H1 (cell line): ENCODE results near the gene NCL. TPM values are rescaled to one million over a fixed set of nuclear protein-coding genes. Genes with fewer than 3 reads are reported as not detected.

Experiments
- CTCF ChIA-PET: fragments of 300-600 bp; sonication (Branson Sonifier 250); formaldehyde crosslinking; loops from one replicate; lab custom pipeline; 2021; ENCODE audit not compliant: partially characterized antibody; lab: Charles Lee
- POLR2A ChIA-PET: fragments of 300-600 bp; sonication (Branson Sonifier 250); formaldehyde crosslinking; loops from one replicate; lab custom pipeline; 2021; ENCODE audit warnings: inconsistent platforms; ENCODE audit not compliant: partially characterized antibody; lab: Charles Lee
- DNase-seq, 2 experiments: peaks; one replicate each; pipeline versions ENCODE4 v3.0.0 to v3.0.0-alpha.2; 2010 to 2022; ENCODE audit warnings: low spot score in 2 of 2, low read depth in 1 of 2, mixed read lengths in 1 of 2
- FAIRE-seq: peaks from 2 replicates; lab custom pipeline; 2011; peaks lifted over from hg19 to GRCh38; lab: Jason Lieb, UNC
- H2AFZ ChIP-seq: 2 replicates; pipeline ENCODE4 v1.8.1; 2012; ENCODE audit warnings: low read length, inconsistent platforms
- H2AK5ac ChIP-seq: 2 replicates; pipeline ENCODE4 v1.6.1; 2013; ENCODE audit warnings: low read depth, low read length
- H2BK120ac ChIP-seq: replicated peaks from 2 replicates; pipeline ENCODE3; 2013; ENCODE audit warnings: low read depth, low read length, inconsistent platforms
- H2BK12ac ChIP-seq: 2 replicates; pipeline ENCODE4 v1.6.1; 2013; ENCODE audit warnings: low read depth, low read length
- H2BK15ac ChIP-seq: 2 replicates; pipeline ENCODE4 v1.6.1; 2013; ENCODE audit warnings: low read length
- H2BK20ac ChIP-seq: 2 replicates; pipeline ENCODE4 v1.6.1; 2013; ENCODE audit warnings: low read length
- H2BK5ac ChIP-seq: 2 replicates; pipeline ENCODE4 v1.6.1; 2013; ENCODE audit warnings: low read depth, low read length
- H3K14ac ChIP-seq: 2 replicates; pipeline ENCODE4 v1.6.1; 2013; ENCODE audit warnings: inconsistent platforms; ENCODE audit not compliant: insufficient read length
- H3K18ac ChIP-seq: 2 replicates; pipeline ENCODE4 v1.6.1; 2013; ENCODE audit warnings: low read length; ENCODE audit errors: extremely low read depth
- H3K23ac ChIP-seq: 2 replicates; pipeline ENCODE4 v1.6.1; 2013; ENCODE audit warnings: inconsistent platforms; ENCODE audit not compliant: insufficient read length
- H3K23me2 ChIP-seq: 2 replicates; pipeline ENCODE4 v1.6.1; 2013; ENCODE audit warnings: low read depth, low read length
- H3K27ac ChIP-seq: 2 replicates; pipeline ENCODE4 v1.6.1; 2011; ENCODE audit warnings: low read depth, low read length, inconsistent platforms
- H3K27me3 ChIP-seq, 4 experiments: replicated peaks in 1 of 4; 1 replicate in 1 of 4; 2 replicates in 3 of 4; pipeline versions ENCODE4 v1.6.1 to v1.8.1; 2011 to 2013; ENCODE audit warnings: low read length in 3 of 4, mild to moderate bottlenecking in 3 of 4, inconsistent platforms in 2 of 4, mixed read lengths in 2 of 4, moderate library complexity in 1 of 4; ENCODE audit not compliant: control insufficient read depth in 3 of 4, insufficient read depth in 3 of 4; ENCODE audit errors: extremely low read depth in 1 of 4
- H3K36me3 ChIP-seq, 4 experiments: 2 replicates each; pipeline versions ENCODE4 v1.6.1 to v1.8.1; 2011 to 2013; ENCODE audit warnings: mild to moderate bottlenecking in 4 of 4, low read length in 3 of 4, moderate library complexity in 2 of 4, control low read depth in 1 of 4, inconsistent platforms in 1 of 4; ENCODE audit not compliant: insufficient read depth in 4 of 4, control insufficient read depth in 2 of 4
- H3K4ac ChIP-seq: replicated peaks from 2 replicates; pipeline ENCODE3; 2013; ENCODE audit warnings: low read length, low read depth, mixed read lengths, inconsistent platforms; ENCODE audit not compliant: insufficient read length
- H3K4me1 ChIP-seq, 4 experiments: replicated peaks in 1 of 4; 1 replicate in 1 of 4; 2 replicates in 3 of 4; pipeline versions ENCODE4 v1.6.1 to v1.8.1; 2011 to 2013; ENCODE audit warnings: low read length in 3 of 4, inconsistent platforms in 2 of 4, mixed read lengths in 1 of 4; ENCODE audit not compliant: insufficient read depth in 4 of 4, control insufficient read depth in 3 of 4
- H3K4me2 ChIP-seq, 2 experiments: 2 replicates each; pipeline versions ENCODE4 v1.6.1 to v1.8.1; 2011 to 2013; ENCODE audit warnings: low read depth in 2 of 2, low read length in 2 of 2, control low read depth in 1 of 2, inconsistent platforms in 1 of 2, mild to moderate bottlenecking in 1 of 2; ENCODE audit not compliant: insufficient read depth in 1 of 2
- H3K4me3 ChIP-seq, 4 experiments: fragments of 200-600, 300-600 bp in 1 of 4; sonication (generic), shearing (Covaris generic), sonication (Bioruptor Twin) in 1 of 4; 2 replicates each; pipeline versions ENCODE4 v1.5.1 to v1.8.1; 2011 to 2016; ENCODE audit warnings: low read length in 4 of 4, low read depth in 3 of 4, control low read depth in 2 of 4, inconsistent platforms in 2 of 4, mild to moderate bottlenecking in 2 of 4, mixed read lengths in 1 of 4, moderate library complexity in 1 of 4; ENCODE audit not compliant: insufficient read depth in 2 of 4; ENCODE audit errors: extremely low read depth in 1 of 4
- H3K56ac ChIP-seq: replicated peaks from 2 replicates; pipeline ENCODE3; 2013; ENCODE audit warnings: low read depth, mild to moderate bottlenecking, mixed read lengths, low read length, inconsistent platforms; ENCODE audit not compliant: insufficient read length
- H3K79me1 ChIP-seq: 2 replicates; pipeline ENCODE4 v1.6.1; 2013; ENCODE audit warnings: low read depth, low read length, control low read depth
- H3K79me2 ChIP-seq, 2 experiments: 2 replicates each; pipeline versions ENCODE4 v1.6.1 to v1.8.1; 2012 to 2013; ENCODE audit warnings: low read length in 2 of 2, mild to moderate bottlenecking in 2 of 2, inconsistent platforms in 1 of 2; ENCODE audit not compliant: insufficient read depth in 2 of 2, control insufficient read depth in 1 of 2
- H3K9ac ChIP-seq, 4 experiments: replicated peaks in 1 of 4; 1 replicate in 1 of 4; 2 replicates in 3 of 4; pipeline versions ENCODE4 v1.6.1 to v1.8.1; 2011 to 2013; ENCODE audit warnings: low read depth in 3 of 4, low read length in 3 of 4, control low read depth in 2 of 4, mild to moderate bottlenecking in 2 of 4, moderate library complexity in 2 of 4, inconsistent platforms in 1 of 4; ENCODE audit errors: extremely low read depth in 1 of 4
- H3K9me3 ChIP-seq, 2 experiments: 2 replicates each; pipeline versions ENCODE4 v1.6.1 to v1.8.1; 2012 to 2013; ENCODE audit warnings: mild to moderate bottlenecking in 2 of 2, moderate library complexity in 2 of 2, control low read depth in 1 of 2, inconsistent platforms in 1 of 2, low read depth in 1 of 2, low read length in 1 of 2, mixed read lengths in 1 of 2; ENCODE audit not compliant: insufficient read depth in 2 of 2
- H4K20me1 ChIP-seq, 2 experiments: replicated peaks in 1 of 2; 2 replicates each; pipeline versions ENCODE3 to v1.8.1; 2011 to 2013; ENCODE audit warnings: inconsistent platforms in 2 of 2, low read length in 2 of 2, mild to moderate bottlenecking in 1 of 2; ENCODE audit not compliant: insufficient read depth in 2 of 2, control insufficient read depth in 1 of 2
- H4K5ac ChIP-seq: 2 replicates; pipeline ENCODE4 v1.6.1; 2013; ENCODE audit warnings: low read length, low read depth, mixed read lengths, inconsistent platforms; ENCODE audit not compliant: insufficient read length
- H4K8ac ChIP-seq: 2 replicates; pipeline ENCODE4 v1.8.0; 2013; ENCODE audit warnings: mild to moderate bottlenecking, moderate library complexity, low read length, inconsistent platforms; ENCODE audit not compliant: insufficient read depth; ENCODE audit errors: extremely low read depth
- H4K91ac ChIP-seq: replicated peaks from 2 replicates; pipeline ENCODE3; 2013; ENCODE audit warnings: low read length, mixed read lengths, inconsistent platforms; ENCODE audit not compliant: insufficient read length
- TAF7 ChIP-seq: optimal IDR thresholded peaks from 2 replicates; pipeline ENCODE3; 2011; ENCODE audit warnings: low read depth, mild to moderate bottlenecking, inconsistent platforms, low read length, moderate library complexity, borderline replicate concordance
- WGBS, 2 experiments: shearing (Covaris generic) in 1 of 2; methylation state at CpG; one replicate each; pipeline versions ENCODE4 v1.1.6 to v1.1.7; 2013 to 2015; ENCODE audit warnings: low lambda C conversion rate in 2 of 2, mixed read lengths in 2 of 2, inconsistent platforms in 1 of 2, low coverage in 1 of 2, missing lambda C conversion rate in 1 of 2; ENCODE audit not compliant: insufficient replicate concordance in 2 of 2, insufficient coverage in 1 of 2, insufficient read length in 1 of 2; ENCODE audit errors: extremely low coverage in 1 of 2, missing lambda C conversion rate in 1 of 2; 5-methylcytosine and 5-hydroxymethylcytosine counted together
- polyA plus RNA-seq, 7 experiments: library from polyadenylated mRNA; depleted of rRNA in 3 of 7; stranded (reverse) in 5 of 7; unstranded in 2 of 7; fragments of >200 nt in 5 of 7; fragments of 200-250 nt in 2 of 7; gene quantifications; 1 replicate in 5 of 7; 2 replicates in 1 of 7; 4 replicates in 1 of 7; pipeline versions ENCODE4 v1.2.1 to v1.2.3, GENCODE V29; 2011 to 2013; ENCODE audit warnings: missing spikeins in 2 of 7, mixed read lengths in 2 of 7
- total RNA-seq: library from RNA; stranded (reverse); fragmentation: NEBNext Ultra II Directional; extraction: Animal tissue kit (Norgen Biotek cat#: 25700); gene quantifications from 2 replicates; pipeline ENCODE4 v1.2.1, GENCODE V29; 2021
- TF ChIP-seq, protein P1 (sequence below): IDR thresholded peaks from 2 replicates; pipeline ENCODE4 v1.6.1; 2012; ENCODE audit warnings: inconsistent platforms
- TF ChIP-seq, protein P2 (sequence below): IDR thresholded peaks from 2 replicates; pipeline ENCODE4 v1.6.1; 2012; ENCODE audit warnings: inconsistent platforms

The NCL gene
- total and polyA plus RNA-seq, 2 of the 8 experiments (the other 6 are each of a cell fraction or from before 2014, with no cell fraction given) = 61.2 to 1,478 TPM

DNA sequence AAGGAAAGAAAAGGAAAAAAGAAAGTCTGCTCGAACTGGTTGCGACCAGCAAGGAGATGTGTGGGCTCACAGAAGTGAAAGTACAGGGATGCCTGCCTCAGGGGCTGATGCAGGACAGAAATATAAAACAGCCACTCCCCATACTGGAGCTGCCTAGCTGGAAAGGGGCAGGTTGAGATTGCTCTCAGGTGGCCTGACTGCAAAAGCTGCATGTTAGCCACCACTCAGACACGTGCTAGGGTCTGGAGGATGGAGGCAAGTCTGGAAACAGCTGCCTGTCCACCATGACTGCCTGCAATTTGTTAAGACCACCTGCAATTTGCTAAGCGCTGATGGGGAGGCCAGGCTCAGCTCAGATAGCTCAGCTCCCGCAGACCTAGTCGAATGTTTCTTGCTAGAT is 50.8 kb downstream of the NCL start:
- Histone ChIP-seq H3K56ac (peak overlapping the region; percentile 47), H2BK20ac (peak overlapping the region; percentile 99), H2AK5ac (no peak overlapping the region), H3K4ac (peak overlapping the region; percentile 24), H3K9me3 (no peaks in the 10 kb centered on the region; a peak in 1 of 4 replicates), H3K36me3 (no peaks in the 10 kb centered on the region), H3K4me3 (no peak overlapping the region), H3K27me3 (no peaks in the 10 kb centered on the region), H4K20me1 (no peaks in the 10 kb centered on the region), H2BK12ac (peak overlapping the region; percentile 89; the same call in 1 of the 2 replicates), H3K9ac (no peak overlapping the region), H3K23me2 (no peaks in the 10 kb centered on the region; the same call in 1 of the 2 replicates), H3K14ac (no peak overlapping the region), H3K23ac (no peak overlapping the region), H3K4me1 (peaks cover 14 to 29% (median 20%) of the 10 kb centered on the region in 4 experiments), H4K91ac (peak overlapping the region; percentile 94), H4K5ac (no peak overlapping the region), H2BK5ac (peak overlapping the region; percentile 54; the same call in 1 of the 2 replicates), H4K8ac (no peak overlapping the region; the same call in 1 of the 2 replicates), H2BK15ac (no peak overlapping the region), H3K4me2 (peak overlapping the region; percentile 36 to 55; a peak in 3 of 4 replicates), H2AFZ (peak overlapping the region; percentile 59; the same call in 1 of the 2 replicates), H3K27ac (no peak overlapping the region), H3K79me1 (no peaks in the 10 kb centered on the region), H2BK120ac (peak overlapping the region; percentile 98), H3K79me2 (no peaks in the 10 kb centered on the region), H3K18ac (peak overlapping the region; percentile 89)
- CTCF ChIA-PET = interaction anchor here (0.6 to 32.5 kb wide), 22 partner anchors 4 to 398 kb away, joined by 3 to 617 read pairs (median 5); partner anchors contain the start of gene B3GNT7
- WGBS, 2 experiments = 61% methylated on average over 6 of the region's 6 CpGs; no CpG with 5 or more reads in 1 of the 2 experiments
- TF ChIP-seq, protein P1, sequence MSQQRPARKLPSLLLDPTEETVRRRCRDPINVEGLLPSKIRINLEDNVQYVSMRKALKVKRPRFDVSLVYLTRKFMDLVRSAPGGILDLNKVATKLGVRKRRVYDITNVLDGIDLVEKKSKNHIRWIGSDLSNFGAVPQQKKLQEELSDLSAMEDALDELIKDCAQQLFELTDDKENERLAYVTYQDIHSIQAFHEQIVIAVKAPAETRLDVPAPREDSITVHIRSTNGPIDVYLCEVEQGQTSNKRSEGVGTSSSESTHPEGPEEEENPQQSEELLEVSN = peak; percentile 64
- TF ChIP-seq, protein P2, sequence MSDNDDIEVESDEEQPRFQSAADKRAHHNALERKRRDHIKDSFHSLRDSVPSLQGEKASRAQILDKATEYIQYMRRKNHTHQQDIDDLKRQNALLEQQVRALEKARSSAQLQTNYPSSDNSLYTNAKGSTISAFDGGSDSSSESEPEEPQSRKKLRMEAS = peak; percentile 85
- TF ChIP-seq TAF7 = no peak
- FAIRE-seq = no peak
- DNase-seq = peak in 1 of 2 experiments; percentile 54
- POLR2A ChIA-PET = interaction anchor here (0.6 to 20.1 kb wide), 14 partner anchors 9 to 357 kb away, joined by 3 to 235 read pairs (median 4); partner anchors contain the start of genes NCL and PSMD1
